Esophagus muscularis mucosa (tissue), 4 donors: Measurements from ENCODE around the gene ERC2. TPM values are rescaled to one million over a fixed set of nuclear protein-coding genes. Genes with fewer than 3 reads are reported as not detected.

Source experiments
- DNase-seq: peaks from one replicate; pipeline ENCODE4 v3.0.0-alpha.2; 2017; ENCODE audit errors: extremely low spot score
- H3K27ac ChIP-seq, 4 donors: fragments of 200-600 bp; sonication (generic); replicated peaks in 1 of 4; 1 replicate in 3 of 4; 2 replicates in 1 of 4; pipeline ENCODE4 v1.5.1; 2016 to 2019; ENCODE audit warnings: mild to moderate bottlenecking in 1 of 4
- H3K27me3 ChIP-seq, 4 donors: fragments of 200-600 bp; sonication (generic); one replicate each; pipeline versions ENCODE4 v1.5.1 to v1.6.0; 2016 to 2019
- H3K36me3 ChIP-seq, 4 donors: fragments of 200-600 bp; sonication (generic); one replicate each; pipeline ENCODE4 v1.5.1; 2016 to 2019
- H3K4me1 ChIP-seq, 4 donors: fragments of 200-600 bp; sonication (generic); one replicate each; pipeline ENCODE4 v1.5.1; 2016 to 2019
- H3K4me3 ChIP-seq, 4 donors: fragments of 200-600 bp; sonication (generic); 1 replicate in 2 of 4; 2 replicates in 2 of 4; pipeline ENCODE4 v1.5.1; 2016 to 2019; ENCODE audit warnings: mild to moderate bottlenecking in 4 of 4, moderate library complexity in 1 of 4
- H3K9me3 ChIP-seq, 4 donors: fragments of 200-600 bp; sonication (generic); 1 replicate in 3 of 4; 2 replicates in 1 of 4; pipeline ENCODE4 v1.5.1; 2016 to 2019
- CTCF ChIP-seq, 3 experiments: fragments of 200-600 bp in 2 of 3; fragments of 450-650 bp in 1 of 3; sonication (generic) in 2 of 3; IDR thresholded peaks; one replicate each; pipeline ENCODE4 v1.5.1; 2017 to 2019; ENCODE audit warnings: antibody characterized with exemption in 3 of 3, mild to moderate bottlenecking in 2 of 3, moderate library complexity in 1 of 3
- EP300 ChIP-seq: sonication (generic); formaldehyde crosslinking; IDR thresholded peaks from one replicate; pipeline ENCODE4 v1.6.1; 2017; ENCODE audit warnings: antibody characterized with exemption
- POLR2A ChIP-seq: fragments of 450-650 bp; IDR thresholded peaks from one replicate; pipeline ENCODE4 v1.6.1; 2017; ENCODE audit warnings: antibody characterized with exemption, moderate library complexity, mild to moderate bottlenecking, low read depth
- POLR2AphosphoS5 ChIP-seq, 2 donors: sonication (generic); formaldehyde crosslinking; IDR thresholded peaks; one replicate each; pipeline ENCODE4 v1.6.1; 2017; ENCODE audit warnings: antibody characterized with exemption in 2 of 2
- WGBS: methylation state at CpG from one replicate; pipeline ENCODE4 v1.1.5; 2018; 5-methylcytosine and 5-hydroxymethylcytosine counted together
- intact Hi-C: fragments of 100-400 bp; cut with DNase I; formaldehyde crosslinking; loops from one replicate; pipeline ENCODE4 v1.15.1; 2023
- total RNA-seq, 4 donors: library from RNA; depleted of rRNA; stranded (reverse); fragments of >200 nt; gene quantifications; one replicate each; pipeline versions ENCODE4 v1.1.0 to v1.2.1, GENCODE V29; 2016

The ERC2 gene
- total RNA-seq, 4 donors from 2014 or later, result 0.42 to 2.0 (median 1.5) TPM

GRCh38 chr3:55557549-55557948 is 910.7 kb downstream of the ERC2 start:
- 79% methylated on average over 1 of the region's 1 CpG for WGBS
- Histone ChIP-seq H3K4me1 (peaks cover 5 to 25% (median 17%) of the 10 kb centered on the region in 4 donors), H3K36me3 (no peaks in the 10 kb centered on the region), H3K27ac (no peak overlapping the region), H3K9me3 (no peaks in the 10 kb centered on the region), H3K4me3 (no peak overlapping the region), H3K27me3 (no peaks in the 10 kb centered on the region)
- intact Hi-C loops, result no loop called here
- no peak for DNase-seq
- TF ChIP-seq POLR2A, result no peak

- intact Hi-C loops, result no loop called here
- peaks cover 5 to 22% (median 17%) of the 10 kb centered on the region in 4 donors for H3K4me1 ChIP-seq
- DNase-seq, result no peak
- H3K27ac ChIP-seq, result no peak overlapping the region
- no peaks in the 10 kb centered on the region for H3K36me3 ChIP-seq
- TF ChIP-seq POLR2AphosphoS5 (IDR thresholded peaks at IDR 0.05) (no peak), POLR2A (no peak)
- H3K4me3 ChIP-seq, result no peak overlapping the region
- H3K9me3 ChIP-seq, result no peaks in the 10 kb centered on the region
- no peaks in the 10 kb centered on the region for H3K27me3 ChIP-seq
- 49% methylated on average over 4 of the region's 4 CpGs for WGBS
Measured at GRCh38 chr3:55556619-55557537, 911.4 kb downstream of the ERC2 start.

- WGBS, result 56% methylated on average over 6 of the region's 6 CpGs
- intact Hi-C loops, result no loop called here
- no peak for DNase-seq
- Histone ChIP-seq H3K27me3 (no peaks in the 10 kb centered on the region), H3K36me3 (no peaks in the 10 kb centered on the region), H3K9me3 (no peaks in the 10 kb centered on the region), H3K4me3 (no peak overlapping the region), H3K27ac (no peak overlapping the region), H3K4me1 (peaks cover 5 to 22% (median 17%) of the 10 kb centered on the region in 4 donors)
- TF ChIP-seq EP300, result no peak
- no peak for TF ChIP-seq CTCF (IDR thresholded peaks at IDR 0.05)
- no peak for TF ChIP-seq POLR2AphosphoS5 (IDR thresholded peaks at IDR 0.05)
- TF ChIP-seq POLR2A, result no peak
Measured at GRCh38 chr3:55555873-55556618, 912.2 kb downstream of the ERC2 start.

- no peak for DNase-seq
- intact Hi-C loops, result no loop called here
- Histone ChIP-seq H3K27ac (no peak overlapping the region), H3K36me3 (no peaks in the 10 kb centered on the region), H3K27me3 (no peaks in the 10 kb centered on the region), H3K4me1 (peaks cover 5 to 22% (median 17%) of the 10 kb centered on the region in 4 donors), H3K9me3 (no peaks in the 10 kb centered on the region), H3K4me3 (no peak overlapping the region)
- TF ChIP-seq CTCF (IDR thresholded peaks at IDR 0.05), result no peak
- no peak for TF ChIP-seq POLR2A
- no peak for TF ChIP-seq POLR2AphosphoS5 (IDR thresholded peaks at IDR 0.05)
- no peak for TF ChIP-seq EP300
- 74% methylated on average over 11 of the region's 11 CpGs for WGBS
Measured at GRCh38 chr3:55554634-55555425, 913.4 kb downstream of the ERC2 start.

- no peak for TF ChIP-seq POLR2A
- no peak for TF ChIP-seq EP300
- no peak for TF ChIP-seq CTCF (IDR thresholded peaks at IDR 0.05)
- no peak for TF ChIP-seq POLR2AphosphoS5 (IDR thresholded peaks at IDR 0.05)
- WGBS, result 89% methylated on average over 3 of the region's 3 CpGs
- intact Hi-C loops, result no loop called here
- H3K4me1 ChIP-seq, result peaks cover under 1 to 12% (median 10%) of the 10 kb centered on the region in 4 donors
- DNase-seq, result no peak
- H3K4me3 ChIP-seq, result no peak overlapping the region
- no peaks in the 10 kb centered on the region for H3K9me3 ChIP-seq
- no peaks in the 10 kb centered on the region for H3K27me3 ChIP-seq
- H3K36me3 ChIP-seq, result no peaks in the 10 kb centered on the region
- no peak overlapping the region for H3K27ac ChIP-seq
Measured at GRCh38 chr3:55551644-55552043, 916.6 kb downstream of the ERC2 start.
